GM18511 (cell line): Measurements from ENCODE around the gene GLRA1.
"Not testable (repeated sequence)": the region's sequence is repeated elsewhere in the genome, so short reads cannot be mapped to it uniquely, and the experiment has no call there.

ENCODE experiments used
- ATAC-seq: cut with Tn5 transposase; IDR thresholded peaks from one replicate; pipeline ENCODE4 v1.9.1; 2021; ENCODE audit warnings: mild to moderate bottlenecking, moderate library complexity; ENCODE audit not compliant: unreplicated experiment

GLRA1 gene

GRCh38 chr5:151885138-151885908 is 39.3 kb downstream of the GLRA1 start:
- ATAC-seq: peak; percentile 68

DNA sequence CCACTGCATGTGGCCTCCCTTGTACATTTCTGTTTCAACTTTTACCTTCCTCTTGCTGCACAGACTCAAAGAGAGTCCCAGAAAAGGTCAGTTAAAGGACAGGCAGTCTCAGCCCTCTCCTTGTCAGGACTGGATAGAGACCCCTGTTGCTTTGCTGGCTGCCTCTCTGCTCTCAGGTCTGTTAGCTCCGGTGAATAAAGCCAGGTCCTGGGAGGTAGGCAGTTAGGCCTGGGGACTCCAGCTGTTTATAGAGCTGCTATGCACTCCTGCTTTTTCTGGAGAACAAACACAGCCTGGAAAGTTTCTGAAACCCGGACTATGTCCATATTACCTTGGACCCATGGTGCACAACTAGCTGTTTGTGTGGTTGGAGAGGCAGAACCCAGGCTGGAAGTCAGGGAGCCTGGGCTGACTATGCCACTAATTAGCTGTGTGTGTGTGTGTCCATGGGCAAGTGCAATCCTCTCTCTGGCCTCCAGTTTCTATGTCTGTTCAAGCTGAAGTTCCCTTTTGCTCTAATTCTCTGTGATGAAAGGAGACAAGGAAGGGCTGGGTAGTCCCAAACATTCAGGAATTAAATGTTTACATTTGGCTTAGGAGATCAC is 42.9 kb downstream of the GLRA1 start:
- ATAC-seq: no peak

DNA sequence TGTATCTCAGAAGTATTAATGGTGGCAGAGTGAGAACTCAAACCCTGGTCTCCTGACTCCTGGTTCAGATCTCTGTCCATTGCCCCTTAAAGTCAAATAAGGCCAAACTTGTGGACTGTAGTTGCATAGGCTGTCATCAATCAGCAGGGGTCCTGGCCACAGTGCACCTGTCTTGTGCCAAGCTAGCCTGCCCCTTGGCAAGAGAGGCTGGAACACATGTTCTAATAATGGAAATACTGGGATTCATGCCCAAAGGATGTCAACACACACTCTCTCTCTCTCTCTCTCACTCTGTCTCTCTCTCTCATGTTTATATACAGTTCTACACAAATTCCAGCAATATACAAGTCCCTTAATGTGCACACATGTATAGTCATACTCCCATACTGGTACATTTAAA is 44.3 kb downstream of the GLRA1 start:
- no peak for ATAC-seq

- ATAC-seq: no peak
Measured at GRCh38 chr5:151873701-151874100, 51.0 kb downstream of the GLRA1 start.

GRCh38 chr5:151872701-151873100 is 52.0 kb downstream of the GLRA1 start:
- no peak for ATAC-seq

DNA sequence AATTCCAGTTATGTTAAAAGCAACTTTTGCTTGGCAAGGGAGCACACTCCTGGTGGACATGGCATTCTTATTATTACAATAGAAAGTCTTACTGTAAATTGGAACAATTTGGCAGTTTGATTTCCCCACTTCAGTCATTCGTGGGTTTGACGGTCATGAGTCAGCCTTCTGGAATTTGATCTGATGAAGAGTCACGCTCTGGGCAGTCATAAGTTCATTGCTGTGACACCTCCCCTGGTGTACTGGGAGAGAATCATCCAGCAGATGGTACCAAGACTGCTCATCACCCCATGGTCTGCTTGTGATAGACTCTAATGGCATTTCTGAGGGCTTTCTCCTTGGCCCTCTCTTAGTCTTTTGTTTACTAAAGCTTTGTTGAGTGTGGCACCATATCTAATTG is 53.8 kb downstream of the GLRA1 start:
- ATAC-seq: no peak

- no peak for ATAC-seq
Measured at GRCh38 chr5:151870271-151870670, 54.4 kb downstream of the GLRA1 start.

DNA sequence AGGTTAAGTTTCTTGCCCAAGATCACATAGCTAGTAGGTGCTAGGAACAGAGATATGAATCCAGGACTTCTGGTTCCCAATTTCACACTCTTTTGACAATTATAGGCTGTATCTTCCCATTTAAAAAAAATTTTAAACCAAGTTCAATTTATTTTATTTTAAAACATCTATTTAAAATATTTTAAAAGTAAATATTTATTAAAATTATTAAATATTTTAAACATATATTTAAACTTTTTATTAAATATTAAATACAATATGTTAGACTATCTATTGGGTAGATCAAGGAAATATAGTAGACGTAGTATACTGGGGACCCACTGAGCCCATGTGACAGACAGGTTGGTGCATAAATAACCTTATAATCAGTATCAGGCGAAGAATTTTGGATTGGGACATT is 54.8 kb downstream of the GLRA1 start:
- ATAC-seq: no peak

GRCh38 chr5:151868451-151868850 is 56.2 kb downstream of the GLRA1 start:
- ATAC-seq: peak; percentile 72

DNA sequence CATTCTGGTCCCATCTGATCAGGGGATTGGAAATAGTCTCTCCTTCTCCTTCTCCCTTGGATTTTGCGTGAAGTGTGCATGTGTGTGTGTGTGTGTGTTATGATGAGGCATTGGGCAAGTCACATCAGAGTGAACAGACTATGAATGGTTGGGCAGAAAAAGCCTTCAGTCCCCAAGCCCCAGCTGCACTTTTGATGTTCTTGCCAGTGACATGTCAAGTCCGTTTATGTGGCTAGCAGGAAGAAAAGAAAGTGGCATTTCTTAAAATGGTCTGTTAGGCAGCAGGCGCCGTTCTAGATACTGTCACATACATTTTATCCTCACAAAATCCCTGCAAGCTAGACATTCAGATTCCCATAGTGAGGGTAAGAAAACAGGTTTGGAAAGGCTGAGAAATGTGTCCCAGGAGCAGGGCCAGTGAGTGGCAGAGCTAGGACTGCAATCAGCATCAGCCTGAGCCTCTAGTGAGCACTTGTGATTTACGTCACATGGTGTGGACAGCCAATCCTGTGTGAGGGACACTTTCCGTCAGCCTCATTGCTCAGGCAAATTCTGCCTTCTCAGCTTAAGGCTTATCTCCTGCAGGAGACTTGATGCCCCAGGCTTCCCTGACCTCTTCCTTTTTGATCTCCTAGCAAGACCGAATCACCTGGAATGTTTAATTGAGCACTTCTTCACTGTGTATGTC is 60.4 kb downstream of the GLRA1 start:
- ATAC-seq: no peak

DNA sequence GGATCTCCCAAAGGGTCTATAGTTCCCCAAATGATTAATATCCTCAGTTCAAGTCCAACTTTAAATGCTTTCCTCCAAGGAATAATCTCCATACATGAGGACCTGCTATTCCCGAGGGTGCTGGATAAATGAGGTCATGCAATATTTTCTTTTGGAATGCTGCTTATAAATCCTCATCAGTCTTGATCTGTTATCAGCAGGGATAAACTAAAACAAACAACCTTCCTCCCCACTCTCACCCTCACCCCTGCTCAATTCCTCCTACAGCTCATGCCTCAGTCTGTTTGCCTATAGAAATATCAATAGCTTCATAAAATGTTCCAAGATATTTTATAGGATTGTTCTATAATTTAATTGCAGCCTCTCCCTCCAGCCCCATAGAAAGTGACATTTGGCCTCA is 61.1 kb downstream of the GLRA1 start:
- ATAC-seq: no peak

DNA sequence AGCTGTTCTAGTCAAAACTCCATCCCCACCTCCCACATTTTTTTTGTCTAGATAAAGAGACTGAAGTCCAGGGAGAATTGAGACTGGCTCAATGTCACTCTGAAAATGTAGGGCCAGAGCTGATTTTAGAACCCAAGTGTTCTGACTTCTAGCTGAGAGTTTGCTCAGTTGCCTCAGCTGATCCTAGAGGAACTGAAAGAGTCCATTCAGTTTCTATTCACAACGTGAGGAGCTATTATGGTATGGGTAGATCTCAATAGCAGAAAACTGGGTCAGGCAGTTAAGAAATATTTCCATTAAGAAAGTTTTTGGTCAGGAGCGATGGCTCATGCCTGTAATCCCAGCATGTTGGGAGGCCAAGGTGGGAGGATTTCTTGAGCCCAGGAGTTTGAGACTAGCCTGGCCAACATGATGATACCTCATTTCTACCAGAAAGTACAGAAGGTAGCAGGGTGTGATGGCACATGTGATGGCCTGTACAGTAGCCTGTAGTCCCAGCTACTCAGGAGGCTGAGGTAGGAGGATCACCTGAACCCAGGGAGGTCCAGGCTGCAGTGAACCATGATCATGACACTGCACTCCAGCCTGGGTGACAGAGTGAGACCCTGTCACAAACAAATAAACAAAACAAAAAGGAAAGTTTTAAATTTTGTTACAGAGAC is 61.7 kb downstream of the GLRA1 start:
- ATAC-seq: peak; percentile 79

- ATAC-seq: not testable (repeated sequence)
Measured at GRCh38 chr5:151860867-151861266, 63.8 kb downstream of the GLRA1 start.

GRCh38 chr5:151856861-151857260 is 67.8 kb downstream of the GLRA1 start:
- ATAC-seq: no peak

- ATAC-seq: no peak
Measured at GRCh38 chr5:151855701-151856100, 69.0 kb downstream of the GLRA1 start.

DNA sequence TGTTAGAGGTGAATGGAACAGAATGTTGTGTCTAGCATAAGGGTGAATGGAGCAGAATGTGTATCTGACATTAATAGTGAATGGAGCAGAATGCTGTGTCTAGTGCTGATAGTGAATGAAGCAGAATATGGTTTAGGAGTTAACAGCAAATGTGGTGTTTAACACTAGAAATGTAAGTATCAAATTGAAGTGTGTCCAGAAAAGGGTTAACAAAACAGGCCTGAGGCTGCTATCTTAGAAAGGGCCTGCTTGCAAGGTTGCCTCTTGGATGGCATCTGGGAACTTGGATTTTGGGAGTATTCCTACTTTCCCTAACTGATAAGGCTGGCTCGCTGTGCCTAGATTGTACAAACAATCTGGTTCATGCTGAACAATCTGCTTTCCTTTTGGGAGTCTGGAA is 76.8 kb downstream of the GLRA1 start:
- no peak for ATAC-seq

DNA sequence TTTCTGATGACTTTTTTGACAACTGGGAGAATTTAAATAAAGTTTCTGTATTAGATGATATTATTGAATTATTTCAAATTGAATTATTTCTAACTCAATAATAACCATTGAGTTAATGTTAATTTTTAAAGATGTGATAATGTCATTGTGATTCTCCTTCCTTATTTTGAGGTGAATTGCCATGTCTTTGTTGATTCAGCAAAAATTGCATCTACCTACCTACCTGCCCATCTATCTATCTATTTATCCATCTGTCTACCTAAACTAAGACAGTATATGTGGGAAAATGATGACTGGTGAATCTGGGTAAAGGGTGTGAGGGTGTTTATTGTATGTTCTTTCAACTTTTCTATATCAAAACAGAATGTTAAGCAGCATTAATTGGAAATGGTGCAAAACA is 77.9 kb downstream of the GLRA1 start:
- no peak for ATAC-seq

DNA sequence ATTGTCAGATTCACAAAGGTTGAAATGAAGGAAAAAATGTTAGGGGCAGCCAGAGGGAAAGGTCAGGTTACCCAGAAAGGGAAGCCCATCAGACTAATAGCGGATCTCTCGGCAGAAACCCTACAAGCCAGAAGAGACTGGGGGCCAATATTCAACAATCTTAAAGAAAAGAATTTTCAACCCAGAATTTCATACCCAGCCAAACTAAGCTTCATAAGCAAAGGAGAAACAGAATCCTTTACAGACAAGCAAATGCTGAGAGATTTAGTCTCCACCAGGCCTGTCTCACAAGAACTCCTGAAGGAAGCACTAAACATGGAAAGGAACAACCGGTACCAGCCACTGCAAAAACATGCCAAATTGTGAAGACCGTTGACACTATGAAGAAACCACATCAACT is 91.8 kb downstream of the GLRA1 start:
- not testable (repeated sequence) for ATAC-seq

DNA sequence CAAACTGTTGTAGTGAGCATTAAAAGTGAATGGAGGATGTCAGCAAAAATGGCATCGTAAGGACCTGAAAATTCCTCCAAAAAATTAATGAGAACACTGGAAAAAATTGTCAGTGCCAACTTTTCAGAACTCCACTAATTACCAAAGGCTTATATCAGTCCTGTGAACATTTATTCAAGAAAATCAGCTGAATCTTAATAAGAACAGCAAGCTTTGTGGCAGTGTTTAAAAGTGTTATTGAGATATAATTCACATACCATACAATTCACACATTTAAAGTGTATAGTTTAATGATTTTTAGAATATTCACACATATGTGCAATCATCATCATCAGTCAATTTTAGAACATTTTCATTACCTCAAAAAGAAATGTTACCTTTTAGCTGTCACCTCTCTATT is 95.3 kb downstream of the GLRA1 start:
- no peak for ATAC-seq

GRCh38 chr5:151825445-151825844 is 99.2 kb downstream of the GLRA1 start:
- peak; percentile 76 for ATAC-seq

- no peak for ATAC-seq
Measured at GRCh38 chr5:151822141-151822540, 102.5 kb downstream of the GLRA1 start.

DNA sequence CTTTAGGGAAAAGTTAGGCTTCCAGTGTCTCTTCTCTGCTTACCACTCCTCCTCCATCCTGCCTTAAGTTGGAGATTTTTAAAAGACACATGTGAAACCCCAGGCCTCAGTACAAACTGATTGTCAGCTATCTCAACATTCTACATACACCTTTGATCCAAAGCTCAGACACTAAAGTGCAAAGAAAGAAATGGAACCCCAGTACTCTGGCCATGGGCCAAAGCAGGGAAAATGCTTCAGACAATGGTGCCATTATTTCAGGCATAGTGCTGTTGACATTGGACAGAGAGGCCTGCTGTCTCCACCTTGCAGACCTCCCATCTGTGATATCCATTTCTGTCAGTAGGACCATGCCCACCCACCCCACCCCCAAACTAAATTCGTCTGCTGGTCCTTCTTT is 103.7 kb downstream of the GLRA1 start:
- ATAC-seq: no peak
